NCI-H128 (cell line): ENCODE results near the gene OCIAD2.
"Not testable (repeated sequence)": the region's sequence is repeated elsewhere in the genome, so short reads cannot be mapped to it uniquely, and the experiment has no call there.

Source experiments
- DNase-seq: peaks from one replicate; lab custom pipeline; 2025; ENCODE audit not compliant: unreplicated experiment; lab: John Stamatoyannopoulos, UW

Gene OCIAD2

GRCh38 chr4:48854982-48855381, 51.6 kb downstream of the OCIAD2 start:
- no peak for DNase-seq

GRCh38 chr4:48854395-48854683, 52.2 kb downstream of the OCIAD2 start:
- DNase-seq: no peak

GRCh38 chr4:48853604-48854394, 52.8 kb downstream of the OCIAD2 start:
- DNase-seq: no peak

- DNase-seq: no peak
Measured at GRCh38 chr4:48851651-48852050, 54.9 kb downstream of the OCIAD2 start.

- not testable (repeated sequence) for DNase-seq
Measured at GRCh38 chr4:48848799-48849198, 57.8 kb downstream of the OCIAD2 start.

- no peak for DNase-seq
Measured at GRCh38 chr4:48844843-48845242, 61.7 kb downstream of the OCIAD2 start.

GRCh38 chr4:48841045-48841827, 65.3 kb downstream of the OCIAD2 start:
- DNase-seq: no peak

GRCh38 chr4:48836658-48837057, 69.9 kb downstream of the OCIAD2 start:
- no peak for DNase-seq
